GM21723 (cell line): ENCODE data around the gene IDS.
A peak's percentile ranks its signal among the peaks of the same experiment; 100 is the strongest.
"Not testable (repeated sequence)": the region's sequence is repeated elsewhere in the genome, so short reads cannot be mapped to it uniquely, and the experiment has no call there.

Source experiments
- ATAC-seq: cut with Tn5 transposase; IDR thresholded peaks from one replicate; pipeline ENCODE4 v1.9.1; 2021; ENCODE audit warnings: mild to moderate bottlenecking, moderate library complexity; ENCODE audit not compliant: unreplicated experiment

The IDS gene

GRCh38 chrX:149528381-149528780 is 23.3 kb upstream of the IDS start:
- no peak for ATAC-seq

- ATAC-seq = peak; percentile 28
Observed at GRCh38 chrX:149527705-149528104, 22.6 kb upstream of the IDS start.

- ATAC-seq = not testable (repeated sequence)
Observed at GRCh38 chrX:149526318-149527033, 21.4 kb upstream of the IDS start.

DNA sequence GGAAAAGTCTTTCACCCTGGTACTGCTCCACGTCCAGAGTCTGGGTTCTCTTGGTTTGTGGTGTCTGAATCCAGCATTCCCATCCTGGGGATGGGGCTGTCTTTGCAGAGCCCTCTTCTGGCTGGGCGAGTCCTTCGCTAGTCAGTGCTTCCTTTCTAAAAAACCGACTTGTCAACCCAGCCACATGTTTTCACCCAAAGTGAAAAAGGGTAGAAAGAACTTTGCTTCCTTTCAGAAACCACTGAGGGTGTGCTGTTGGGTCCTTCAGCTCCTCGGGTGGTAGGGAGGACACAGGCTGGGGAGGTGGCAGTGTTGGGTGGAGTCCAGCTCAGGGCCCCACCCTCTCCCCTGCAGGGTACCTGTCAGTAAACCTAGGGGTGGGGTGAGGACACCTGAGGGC is 20.8 kb upstream of the IDS start:
- peak; percentile 62 for ATAC-seq

DNA sequence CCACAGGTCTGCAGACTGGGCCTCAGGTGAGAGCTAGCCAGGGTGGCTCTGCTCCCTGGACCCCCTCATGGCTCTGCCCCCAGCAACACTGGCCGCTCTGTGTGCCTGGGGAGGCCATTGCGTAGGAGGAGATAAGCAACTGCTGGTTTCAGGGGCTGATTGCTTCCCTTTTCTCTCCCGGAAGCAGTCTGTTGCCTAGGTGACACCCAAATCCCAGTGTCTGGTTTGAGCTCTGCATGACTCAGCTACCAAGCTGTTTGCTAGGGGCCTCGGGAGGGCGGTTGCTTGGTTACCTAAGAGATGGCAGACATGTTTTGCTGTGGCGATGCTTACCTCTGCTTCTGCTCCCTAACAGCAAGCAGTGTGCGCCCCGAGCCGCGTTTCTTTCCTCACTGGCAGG is 20.3 kb upstream of the IDS start:
- peak; percentile 91 for ATAC-seq

DNA sequence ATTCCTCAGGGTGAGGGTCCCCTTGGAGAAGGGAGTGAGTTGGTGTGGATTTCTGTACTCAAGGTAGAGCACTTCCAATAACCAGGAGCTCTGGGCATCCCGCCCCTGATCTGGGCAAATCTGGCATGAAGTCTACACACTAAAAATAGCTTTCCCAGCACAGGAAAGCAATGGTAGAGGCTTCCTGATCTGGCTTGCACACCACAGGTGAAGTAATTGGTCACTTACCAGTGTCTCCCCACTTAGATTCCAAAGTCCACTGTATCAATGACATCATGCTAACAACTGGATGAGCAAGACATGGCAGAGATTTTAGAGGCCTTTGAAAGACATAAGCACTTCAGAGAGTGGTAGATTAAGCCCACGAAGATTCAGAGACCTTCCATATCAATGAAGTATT is 17.8 kb upstream of the IDS start:
- no peak for ATAC-seq

DNA sequence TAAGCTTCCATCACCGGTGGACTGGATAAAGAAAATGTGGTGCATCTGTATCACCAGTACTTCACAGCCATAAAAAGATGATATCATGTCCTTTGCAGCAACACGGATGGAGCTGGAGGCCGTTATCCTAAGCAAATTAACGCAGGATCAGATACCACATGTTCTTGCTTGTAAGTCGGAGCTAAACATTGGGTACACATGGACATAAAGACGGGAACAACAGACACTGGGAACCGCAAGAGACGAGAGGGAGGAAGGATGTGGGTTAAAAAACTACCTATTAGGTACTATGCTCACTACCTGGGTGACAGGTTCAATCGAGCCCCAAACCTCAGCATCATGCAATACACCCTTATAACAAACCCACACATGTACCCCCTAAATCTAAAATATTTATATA is 16.3 kb upstream of the IDS start:
- ATAC-seq = no peak

DNA sequence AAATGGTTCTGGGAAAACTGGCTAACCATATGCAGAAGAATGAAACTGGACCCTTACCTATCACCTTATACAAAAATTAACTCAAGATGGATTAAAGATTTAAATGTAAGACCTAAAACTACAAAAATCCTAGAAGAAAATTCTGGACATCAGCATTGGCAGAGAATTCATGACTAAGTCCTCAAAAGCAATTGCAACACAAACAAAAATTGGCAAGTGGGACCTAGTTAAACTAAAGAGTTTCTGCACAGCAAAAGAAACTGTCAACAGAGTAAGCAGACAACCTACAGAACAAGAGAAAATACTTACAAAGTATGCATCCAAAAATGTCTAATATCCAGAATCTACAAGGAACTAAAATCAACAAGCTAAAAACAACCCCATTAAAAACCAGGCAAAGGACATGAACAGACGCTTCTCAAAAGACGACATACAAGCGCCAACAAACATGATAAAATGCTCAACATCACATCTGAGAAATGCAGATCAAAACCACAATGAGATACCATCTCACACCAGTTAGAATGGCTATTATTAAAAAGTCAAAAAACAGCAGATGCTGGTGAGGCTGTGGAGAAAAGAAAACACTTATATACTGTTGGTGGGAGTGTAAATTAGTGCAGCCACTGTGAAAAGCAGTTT is 15.7 kb upstream of the IDS start:
- ATAC-seq = not testable (repeated sequence)

- ATAC-seq = no peak
Observed at GRCh38 chrX:149518236-149518635, 13.1 kb upstream of the IDS start.

- ATAC-seq = no peak
Observed at GRCh38 chrX:149517308-149517707, 12.2 kb upstream of the IDS start.

- ATAC-seq = no peak
Observed at GRCh38 chrX:149516604-149517003, 11.5 kb upstream of the IDS start.

DNA sequence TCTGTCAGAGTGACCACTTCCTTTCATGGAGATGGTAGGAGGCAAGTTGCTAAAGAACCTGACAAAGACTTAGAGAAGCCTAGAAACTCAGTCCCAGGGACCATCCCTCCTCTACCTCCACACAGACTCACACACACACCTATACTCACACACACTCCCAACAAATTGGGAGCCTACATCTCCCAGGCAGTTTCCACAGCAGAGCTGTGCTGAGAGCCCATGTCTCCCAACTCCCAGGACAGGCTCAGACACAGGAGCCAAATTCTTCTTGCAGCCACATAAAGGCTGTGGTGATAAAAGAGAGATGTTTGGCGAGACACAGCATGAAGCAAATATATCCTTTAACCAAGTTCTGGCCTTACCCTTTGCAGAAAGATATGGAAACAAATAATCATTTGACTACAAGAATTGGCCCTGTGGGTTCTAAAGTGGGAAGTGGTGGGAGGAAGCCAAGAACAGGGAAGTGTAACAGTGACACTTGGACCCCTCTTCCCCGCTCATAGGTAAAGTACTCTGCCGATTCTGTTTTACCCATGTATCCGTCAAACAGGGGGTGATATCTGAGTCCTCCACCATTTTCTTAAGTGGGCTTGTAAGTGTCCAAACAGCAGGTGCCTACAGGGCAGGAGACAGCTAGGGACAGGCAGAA is 11.0 kb upstream of the IDS start:
- ATAC-seq = no peak

GRCh38 chrX:149513825-149514428 is 8.8 kb upstream of the IDS start:
- ATAC-seq = no peak

GRCh38 chrX:149512225-149512885 is 7.2 kb upstream of the IDS start:
- ATAC-seq = peak; percentile 90

- no peak for ATAC-seq
Observed at GRCh38 chrX:149511081-149511480, 6.0 kb upstream of the IDS start.

- ATAC-seq = no peak
Observed at GRCh38 chrX:149510386-149510785, 5.3 kb upstream of the IDS start.

DNA sequence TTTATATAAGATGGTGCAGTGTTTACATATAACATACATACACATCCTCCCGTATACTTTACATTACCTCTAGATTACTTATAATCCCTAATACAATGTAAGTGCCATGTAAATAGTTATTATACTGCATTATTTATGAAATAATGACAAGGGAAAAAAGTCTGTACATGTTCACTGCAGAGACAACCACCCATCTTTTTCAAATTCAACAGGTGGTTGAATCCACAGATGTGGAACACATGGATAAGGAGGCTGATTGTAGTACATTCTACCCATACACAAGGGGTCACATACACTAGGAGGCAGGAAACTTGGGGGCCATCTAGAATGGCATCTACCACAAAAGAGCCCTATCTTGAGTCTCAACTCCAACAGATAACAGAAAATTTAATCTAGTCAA is 3.4 kb upstream of the IDS start:
- no peak for ATAC-seq

GRCh38 chrX:149506349-149506748 is 1.2 kb upstream of the IDS start:
- ATAC-seq = no peak

- no peak for ATAC-seq
Observed at GRCh38 chrX:149505671-149506070, 565 bp upstream of the IDS start.

DNA sequence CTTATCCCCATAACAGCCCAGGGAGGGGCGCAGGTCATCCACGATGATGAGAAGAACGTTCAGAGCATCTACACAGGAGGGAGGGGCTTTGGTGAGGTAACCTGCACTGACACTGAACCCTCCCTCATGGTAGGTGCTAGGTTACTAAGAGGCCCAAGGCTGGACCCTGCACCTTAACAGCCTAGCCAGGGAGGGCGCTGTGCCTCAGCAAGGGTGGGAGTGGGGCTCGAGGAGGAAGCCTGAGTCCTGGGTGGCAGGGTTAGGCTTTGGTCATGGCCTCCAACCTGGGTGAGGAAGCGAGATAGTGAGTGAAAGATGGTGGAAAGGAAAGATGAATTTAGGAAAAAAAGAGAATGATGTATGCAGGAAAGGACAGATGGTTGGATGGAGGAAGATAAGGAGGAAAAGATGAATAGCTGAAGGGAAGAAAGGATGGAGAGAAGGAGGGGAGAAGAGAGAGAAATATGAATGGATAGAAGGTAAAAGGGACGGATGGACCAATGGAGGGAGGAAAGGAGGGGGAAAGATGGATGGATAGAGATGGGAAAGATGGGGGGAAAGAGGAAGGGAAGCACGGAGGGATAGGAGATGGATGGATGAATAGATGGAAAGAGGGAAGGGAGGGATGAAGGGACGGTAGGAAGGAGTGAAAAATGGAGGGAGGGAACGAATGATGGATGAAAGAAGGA is 736 bp downstream of the IDS start:
- ATAC-seq = peak; percentile 55

- ATAC-seq = peak; percentile 73
Observed at GRCh38 chrX:149503446-149503845, 1.7 kb downstream of the IDS start.
